ENCODE data around the gene VWA8.

DNA sequence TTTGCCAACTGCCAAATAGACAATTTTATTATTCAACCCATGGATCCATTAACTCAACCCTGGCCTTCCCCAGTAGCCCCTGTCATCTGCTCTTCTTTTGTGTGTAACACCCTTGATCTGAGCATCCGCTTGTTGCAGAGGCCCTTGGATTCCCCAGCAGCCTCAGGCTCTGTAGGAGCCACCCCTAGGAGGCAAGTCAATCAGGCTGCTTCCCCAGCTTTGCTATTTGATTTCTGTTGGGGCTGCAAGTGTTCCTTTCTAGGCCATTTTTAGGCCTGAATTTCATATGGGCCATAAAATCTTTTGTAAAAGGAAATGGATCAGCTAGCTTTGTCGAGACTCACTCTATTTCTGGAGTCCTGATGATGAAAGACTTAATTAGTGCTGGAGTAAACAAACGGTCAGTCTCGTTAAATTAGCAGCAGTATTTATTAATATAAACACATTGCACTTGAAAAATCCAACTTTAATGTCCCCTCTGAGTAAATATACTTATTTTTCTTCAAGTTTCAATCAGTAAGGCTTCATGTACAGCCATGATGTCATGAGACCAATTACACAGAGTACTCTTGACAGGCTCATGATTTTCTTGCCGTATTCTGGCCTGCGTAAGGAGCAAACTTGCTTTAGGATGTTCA lies 398.2 kb downstream of the VWA8 start:
- TF ChIP-seq, protein P1, sequence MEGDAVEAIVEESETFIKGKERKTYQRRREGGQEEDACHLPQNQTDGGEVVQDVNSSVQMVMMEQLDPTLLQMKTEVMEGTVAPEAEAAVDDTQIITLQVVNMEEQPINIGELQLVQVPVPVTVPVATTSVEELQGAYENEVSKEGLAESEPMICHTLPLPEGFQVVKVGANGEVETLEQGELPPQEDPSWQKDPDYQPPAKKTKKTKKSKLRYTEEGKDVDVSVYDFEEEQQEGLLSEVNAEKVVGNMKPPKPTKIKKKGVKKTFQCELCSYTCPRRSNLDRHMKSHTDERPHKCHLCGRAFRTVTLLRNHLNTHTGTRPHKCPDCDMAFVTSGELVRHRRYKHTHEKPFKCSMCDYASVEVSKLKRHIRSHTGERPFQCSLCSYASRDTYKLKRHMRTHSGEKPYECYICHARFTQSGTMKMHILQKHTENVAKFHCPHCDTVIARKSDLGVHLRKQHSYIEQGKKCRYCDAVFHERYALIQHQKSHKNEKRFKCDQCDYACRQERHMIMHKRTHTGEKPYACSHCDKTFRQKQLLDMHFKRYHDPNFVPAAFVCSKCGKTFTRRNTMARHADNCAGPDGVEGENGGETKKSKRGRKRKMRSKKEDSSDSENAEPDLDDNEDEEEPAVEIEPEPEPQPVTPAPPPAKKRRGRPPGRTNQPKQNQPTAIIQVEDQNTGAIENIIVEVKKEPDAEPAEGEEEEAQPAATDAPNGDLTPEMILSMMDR (IDR thresholded peaks at IDR 0.05) = no peak
- TF ChIP-seq, protein P2, sequence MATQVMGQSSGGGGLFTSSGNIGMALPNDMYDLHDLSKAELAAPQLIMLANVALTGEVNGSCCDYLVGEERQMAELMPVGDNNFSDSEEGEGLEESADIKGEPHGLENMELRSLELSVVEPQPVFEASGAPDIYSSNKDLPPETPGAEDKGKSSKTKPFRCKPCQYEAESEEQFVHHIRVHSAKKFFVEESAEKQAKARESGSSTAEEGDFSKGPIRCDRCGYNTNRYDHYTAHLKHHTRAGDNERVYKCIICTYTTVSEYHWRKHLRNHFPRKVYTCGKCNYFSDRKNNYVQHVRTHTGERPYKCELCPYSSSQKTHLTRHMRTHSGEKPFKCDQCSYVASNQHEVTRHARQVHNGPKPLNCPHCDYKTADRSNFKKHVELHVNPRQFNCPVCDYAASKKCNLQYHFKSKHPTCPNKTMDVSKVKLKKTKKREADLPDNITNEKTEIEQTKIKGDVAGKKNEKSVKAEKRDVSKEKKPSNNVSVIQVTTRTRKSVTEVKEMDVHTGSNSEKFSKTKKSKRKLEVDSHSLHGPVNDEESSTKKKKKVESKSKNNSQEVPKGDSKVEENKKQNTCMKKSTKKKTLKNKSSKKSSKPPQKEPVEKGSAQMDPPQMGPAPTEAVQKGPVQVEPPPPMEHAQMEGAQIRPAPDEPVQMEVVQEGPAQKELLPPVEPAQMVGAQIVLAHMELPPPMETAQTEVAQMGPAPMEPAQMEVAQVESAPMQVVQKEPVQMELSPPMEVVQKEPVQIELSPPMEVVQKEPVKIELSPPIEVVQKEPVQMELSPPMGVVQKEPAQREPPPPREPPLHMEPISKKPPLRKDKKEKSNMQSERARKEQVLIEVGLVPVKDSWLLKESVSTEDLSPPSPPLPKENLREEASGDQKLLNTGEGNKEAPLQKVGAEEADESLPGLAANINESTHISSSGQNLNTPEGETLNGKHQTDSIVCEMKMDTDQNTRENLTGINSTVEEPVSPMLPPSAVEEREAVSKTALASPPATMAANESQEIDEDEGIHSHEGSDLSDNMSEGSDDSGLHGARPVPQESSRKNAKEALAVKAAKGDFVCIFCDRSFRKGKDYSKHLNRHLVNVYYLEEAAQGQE (IDR thresholded peaks at IDR 0.05; ENCODE audit: low read depth, low read length) = no peak
- TF ChIP-seq, protein P3, sequence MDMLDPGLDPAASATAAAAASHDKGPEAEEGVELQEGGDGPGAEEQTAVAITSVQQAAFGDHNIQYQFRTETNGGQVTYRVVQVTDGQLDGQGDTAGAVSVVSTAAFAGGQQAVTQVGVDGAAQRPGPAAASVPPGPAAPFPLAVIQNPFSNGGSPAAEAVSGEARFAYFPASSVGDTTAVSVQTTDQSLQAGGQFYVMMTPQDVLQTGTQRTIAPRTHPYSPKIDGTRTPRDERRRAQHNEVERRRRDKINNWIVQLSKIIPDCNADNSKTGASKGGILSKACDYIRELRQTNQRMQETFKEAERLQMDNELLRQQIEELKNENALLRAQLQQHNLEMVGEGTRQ (IDR thresholded peaks at IDR 0.05; ENCODE audit: borderline replicate concordance, low read depth, low read length) = no peak
- TF ChIP-seq SMC3 (IDR thresholded peaks at IDR 0.05; ENCODE audit: low read depth, low read length) (no peak), TCF12 (IDR thresholded peaks at IDR 0.05) (no peak), JUND (IDR thresholded peaks at IDR 0.05) (no peak), CHD2 (IDR thresholded peaks at IDR 0.05; ENCODE audit: low read length, partially characterized antibody) (no peak), EZH2phosphoT487 (IDR thresholded peaks at IDR 0.05; ENCODE audit: borderline replicate concordance, low read depth) (no peak), RCOR1 (IDR thresholded peaks at IDR 0.05; ENCODE audit: low read length) (no peak), SIN3A (IDR thresholded peaks at IDR 0.05; ENCODE audit: borderline replicate concordance, low read depth, low read length) (no peak), NRF1 (IDR thresholded peaks at IDR 0.05; ENCODE audit: low read depth, low read length) (no peak), RFX5 (IDR thresholded peaks at IDR 0.05; ENCODE audit: low read length) (no peak), GATA2 (CRISPR knock-in tag; IDR thresholded peaks at IDR 0.05) (no peak)
- TF ChIP-seq, protein P4, sequence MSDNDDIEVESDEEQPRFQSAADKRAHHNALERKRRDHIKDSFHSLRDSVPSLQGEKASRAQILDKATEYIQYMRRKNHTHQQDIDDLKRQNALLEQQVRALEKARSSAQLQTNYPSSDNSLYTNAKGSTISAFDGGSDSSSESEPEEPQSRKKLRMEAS (IDR thresholded peaks at IDR 0.05; ENCODE audit: low read depth) = no peak
